ENCODE measurements around the gene RUNX2. TPM values are rescaled to one million over a fixed set of nuclear protein-coding genes. Genes with fewer than 3 reads are reported as not detected.

RUNX2 gene
- polyA plus RNA-seq (2012; rRNA removed): 3.5 and 4.4 TPM in 2 replicates
- polyA plus RNA-seq (2012; cell fraction: cytosol; rRNA removed): 4.3 and 4.5 TPM in 2 replicates
- polyA plus RNA-seq (2012; cell fraction: nucleus; rRNA removed): 8.7 and 11.6 TPM in 2 replicates

DNA sequence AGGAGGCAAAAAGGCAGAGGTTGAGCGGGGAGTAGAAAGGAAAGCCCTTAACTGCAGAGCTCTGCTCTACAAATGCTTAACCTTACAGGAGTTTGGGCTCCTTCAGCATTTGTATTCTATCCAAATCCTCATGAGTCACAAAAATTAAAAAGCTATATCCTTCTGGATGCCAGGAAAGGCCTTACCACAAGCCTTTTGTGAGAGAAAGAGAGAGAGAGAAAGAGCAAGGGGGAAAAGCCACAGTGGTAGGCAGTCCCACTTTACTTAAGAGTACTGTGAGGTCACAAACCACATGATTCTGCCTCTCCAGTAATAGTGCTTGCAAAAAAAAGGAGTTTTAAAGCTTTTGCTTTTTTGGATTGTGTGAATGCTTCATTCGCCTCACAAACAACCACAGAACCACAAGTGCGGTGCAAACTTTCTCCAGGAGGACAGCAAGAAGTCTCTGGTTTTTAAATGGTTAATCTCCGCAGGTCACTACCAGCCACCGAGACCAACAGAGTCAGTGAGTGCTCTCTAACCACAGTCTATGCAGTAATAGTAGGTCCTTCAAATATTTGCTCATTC is at the start of gene RUNX2:
RUNX2 (plus strand) TSS at position 375 of the 567 bp plus-strand sequence. CDS start 397 bp downstream, outside the sequence.
- H4K20me1 ChIP-seq (ENCODE audit: insufficient read depth): no peaks in the 10 kb centered on the region
- H3F3A ChIP-seq (replicated peaks; ENCODE audit: insufficient read depth): peaks cover 8% of the 10 kb centered on the region
- peak within 1 kb of the TSS; percentile 58; the same call in 1 of the 2 replicates for H3K4me2 ChIP-seq
- no peaks in the 10 kb centered on the region for H3K9me3 ChIP-seq
- no peak for DNase-seq
- POLR2A ChIA-PET: no interaction called here
- WGBS (ENCODE audit: low lambda C conversion rate): 67% methylated on average over 5 of the region's 5 CpGs
- peak within 1 kb of the TSS; percentile 63 to 67; a peak in 3 of 4 replicates for H3K27ac ChIP-seq (ENCODE audit: low read depth in 2 of 2, low read length in 1 of 2)
- no peaks in the 10 kb centered on the region for H3K27me3 ChIP-seq (ENCODE audit: insufficient read depth)
- peak within 1 kb of the TSS; percentile 62 for H2AFZ ChIP-seq (ENCODE audit: low read depth)
- H3K9ac ChIP-seq: no peak within 1 kb of the TSS
- H3K9me2 ChIP-seq: no peaks in the 10 kb centered on the region
- TF ChIP-seq IRF3 (IDR thresholded peaks at IDR 0.05; ENCODE audit: low read depth, low read length) (no peak), POLR2AphosphoS5 (IDR thresholded peaks at IDR 0.05; ENCODE audit: low read depth, low read length) (peak; percentile 55; the same call in 1 of the 2 replicates), JUND (IDR thresholded peaks at IDR 0.05) (peak; percentile 51), SMC3 (IDR thresholded peaks at IDR 0.05; ENCODE audit: low read depth, low read length) (no peak), SIN3A (IDR thresholded peaks at IDR 0.05; ENCODE audit: borderline replicate concordance, low read depth, low read length) (peak; percentile 37; the same call in 1 of the 2 replicates), FOXM1 (IDR thresholded peaks at IDR 0.05; ENCODE audit: low read depth) (no peak), MEF2A (IDR thresholded peaks at IDR 0.05; ENCODE audit: borderline replicate concordance, low read depth) (no peak), NFIC (IDR thresholded peaks at IDR 0.05; ENCODE audit: borderline replicate concordance) (peak; percentile 65), MAX (IDR thresholded peaks at IDR 0.05; ENCODE audit: low read depth) (0 out of 2 replicates have a peak, but pooled peaks have one; percentile 39), FOSL2 (IDR thresholded peaks at IDR 0.05; ENCODE audit: borderline replicate concordance, low read depth) (peak; percentile 47; the same call in 1 of the 2 replicates), TEAD4 (IDR thresholded peaks at IDR 0.05; ENCODE audit: borderline replicate concordance, insufficient read depth) (no peak), TCF12 (IDR thresholded peaks at IDR 0.05) (peak; percentile 45; the same call in 1 of the 2 replicates)
- TF ChIP-seq, protein P1, sequence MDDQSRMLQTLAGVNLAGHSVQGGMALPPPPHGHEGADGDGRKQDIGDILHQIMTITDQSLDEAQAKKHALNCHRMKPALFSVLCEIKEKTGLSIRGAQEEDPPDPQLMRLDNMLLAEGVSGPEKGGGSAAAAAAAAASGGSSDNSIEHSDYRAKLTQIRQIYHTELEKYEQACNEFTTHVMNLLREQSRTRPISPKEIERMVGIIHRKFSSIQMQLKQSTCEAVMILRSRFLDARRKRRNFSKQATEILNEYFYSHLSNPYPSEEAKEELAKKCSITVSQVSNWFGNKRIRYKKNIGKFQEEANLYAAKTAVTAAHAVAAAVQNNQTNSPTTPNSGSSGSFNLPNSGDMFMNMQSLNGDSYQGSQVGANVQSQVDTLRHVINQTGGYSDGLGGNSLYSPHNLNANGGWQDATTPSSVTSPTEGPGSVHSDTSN (IDR thresholded peaks at IDR 0.05): peak; percentile 29; the same call in 1 of the 2 replicates
- TF ChIP-seq, protein P2, sequence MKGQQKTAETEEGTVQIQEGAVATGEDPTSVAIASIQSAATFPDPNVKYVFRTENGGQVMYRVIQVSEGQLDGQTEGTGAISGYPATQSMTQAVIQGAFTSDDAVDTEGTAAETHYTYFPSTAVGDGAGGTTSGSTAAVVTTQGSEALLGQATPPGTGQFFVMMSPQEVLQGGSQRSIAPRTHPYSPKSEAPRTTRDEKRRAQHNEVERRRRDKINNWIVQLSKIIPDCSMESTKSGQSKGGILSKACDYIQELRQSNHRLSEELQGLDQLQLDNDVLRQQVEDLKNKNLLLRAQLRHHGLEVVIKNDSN (IDR thresholded peaks at IDR 0.05; ENCODE audit: borderline replicate concordance, low read depth): peak; percentile 62; the same call in 1 of the 2 replicates
- peaks cover 0 to 15% of the 10 kb centered on the region in 2 experiments; a peak in 2 of 4 replicates for H3K4me1 ChIP-seq (ENCODE audit: control insufficient read depth in 1 of 2, insufficient read depth in 2 of 2, low read depth in 1 of 2, low read length in 1 of 2)
- peak within 1 kb of the TSS; percentile 18 to 30; a peak in 2 of 4 replicates for H3K4me3 ChIP-seq (ENCODE audit: low read depth in 2 of 2, low read length in 1 of 2)
- peaks cover 0 to under 1% of the 10 kb centered on the region in 2 experiments for H3K36me3 ChIP-seq (replicated peaks in 1 of 2; ENCODE audit: control insufficient read depth in 1 of 2, insufficient read depth in 2 of 2, low read length in 1 of 2)
- CTCF ChIA-PET: interaction anchor here (0.8 kb wide), 1 partner anchor 17 kb away, joined by 3 read pairs; no protein-coding TSS in a partner anchor
- H3K79me2 ChIP-seq (ENCODE audit: insufficient read depth): no peaks in the 10 kb centered on the region
